Ovary (tissue), 9 donors: ENCODE measurements around the gene WDR19. TPM values are rescaled to one million over a fixed set of nuclear protein-coding genes. Genes with fewer than 3 reads are reported as not detected.
"Not testable (repeated sequence)": the region's sequence is repeated elsewhere in the genome, so short reads cannot be mapped to it uniquely, and the experiment has no call there.

Experiments
- DNase-seq, 5 donors: peaks; one replicate each; pipeline ENCODE4 v3.0.0-alpha.2; 2019 to 2020
- H3K27ac ChIP-seq, 2 donors: fragments of 200-600 bp; one replicate each; pipeline versions ENCODE4 v1.5.1 to v1.8.0; 2019 to 2022
- H3K27me3 ChIP-seq: fragments of 200-600 bp; one replicate; pipeline ENCODE4 v1.8.0; 2022
- H3K36me3 ChIP-seq: fragments of 200-600 bp; sonication (generic); one replicate; pipeline ENCODE4 v1.5.1; 2019
- H3K4me1 ChIP-seq: one replicate; pipeline ENCODE4 v1.8.1; 2013; ENCODE audit warnings: mild to moderate bottlenecking, moderate library complexity; ENCODE audit not compliant: insufficient read depth
- H3K4me3 ChIP-seq: fragments of 200-600 bp; sonication (generic); one replicate; pipeline ENCODE4 v1.5.1; 2017
- H3K9me3 ChIP-seq, 2 donors: fragments of 200-600 bp in 1 of 2; sonication (generic) in 1 of 2; one replicate each; pipeline versions ENCODE4 v1.5.1 to v1.8.1; 2013 to 2019; ENCODE audit warnings: mild to moderate bottlenecking in 1 of 2, moderate library complexity in 1 of 2
- EP300 ChIP-seq: sonication (generic); formaldehyde crosslinking; IDR thresholded peaks from one replicate; pipeline ENCODE4 v1.6.1; 2017; ENCODE audit warnings: antibody characterized with exemption
- POLR2A ChIP-seq: fragments of 450-650 bp; IDR thresholded peaks from one replicate; pipeline ENCODE4 v1.6.1; 2017; ENCODE audit warnings: antibody characterized with exemption, mild to moderate bottlenecking, moderate library complexity
- WGBS, 3 donors: extraction: QIAGEN DNeasy Blood & Tissue Kit in 1 of 3; methylation state at CpG; one replicate each; pipeline versions ENCODE4 v1.1.5 to v1.1.7; 2013 to 2017; 5-methylcytosine and 5-hydroxymethylcytosine counted together
- intact Hi-C, 4 donors: fragments of 100-400 bp; cut with DNase I; formaldehyde crosslinking; loops; one replicate each; pipeline versions ENCODE4 v1.11.0 to v1.15.1; 2022 to 2023
- polyA plus RNA-seq, 2 donors: library from polyadenylated mRNA; stranded (reverse); fragments of 200-250 nt in 1 of 2; fragments of 350-450 nt in 1 of 2; fragmentation: Illumina TruSeq in 1 of 2; extraction: RNeasy Lipid Tissue Mini Kit (QIAGEN cat#74804) in 1 of 2; gene quantifications; one replicate each; pipeline ENCODE4 v1.2.3, GENCODE V29; 2013 to 2014
- total RNA-seq, 7 donors: library from RNA; depleted of rRNA in 2 of 7; stranded (reverse); fragments of >200 nt in 2 of 7; fragmentation: NEBNext Ultra II Directional in 3 of 7; extraction: Animal tissue kit (Norgen Biotek cat#: 25700) in 3 of 7; gene quantifications; one replicate each; pipeline versions ENCODE4 v1.1.0 to v1.2.4, GENCODE V29; 2016 to 2023
- TF ChIP-seq, protein P1 (sequence below), 3 donors: fragments of 450-650 bp in 2 of 3; fragments of 200-600 bp in 1 of 3; IDR thresholded peaks; one replicate each; pipeline versions ENCODE4 v1.5.1 to v1.8.0; 2016 to 2022; ENCODE audit warnings: antibody characterized with exemption in 3 of 3, mild to moderate bottlenecking in 1 of 3
- donor health status: DM: no; HTN: no; CAD: no; lungs with moderate emphysema.
- donor health status: DM: no; HTN: no; CAD: no.
- donor health status: Bipolar disorder and iron deficiency.
- donor health status: DM: yes; HTN: yes; CAD: no.
- donor health status: DM: no; HTN: no; CAD: no.
- donor health status: DM: yes; HTN: yes; CAD: no.

Gene WDR19
- total and polyA plus RNA-seq, 9 donors, result 35.4 to 71.0 (median 59.0) TPM

- TF ChIP-seq, protein P1, sequence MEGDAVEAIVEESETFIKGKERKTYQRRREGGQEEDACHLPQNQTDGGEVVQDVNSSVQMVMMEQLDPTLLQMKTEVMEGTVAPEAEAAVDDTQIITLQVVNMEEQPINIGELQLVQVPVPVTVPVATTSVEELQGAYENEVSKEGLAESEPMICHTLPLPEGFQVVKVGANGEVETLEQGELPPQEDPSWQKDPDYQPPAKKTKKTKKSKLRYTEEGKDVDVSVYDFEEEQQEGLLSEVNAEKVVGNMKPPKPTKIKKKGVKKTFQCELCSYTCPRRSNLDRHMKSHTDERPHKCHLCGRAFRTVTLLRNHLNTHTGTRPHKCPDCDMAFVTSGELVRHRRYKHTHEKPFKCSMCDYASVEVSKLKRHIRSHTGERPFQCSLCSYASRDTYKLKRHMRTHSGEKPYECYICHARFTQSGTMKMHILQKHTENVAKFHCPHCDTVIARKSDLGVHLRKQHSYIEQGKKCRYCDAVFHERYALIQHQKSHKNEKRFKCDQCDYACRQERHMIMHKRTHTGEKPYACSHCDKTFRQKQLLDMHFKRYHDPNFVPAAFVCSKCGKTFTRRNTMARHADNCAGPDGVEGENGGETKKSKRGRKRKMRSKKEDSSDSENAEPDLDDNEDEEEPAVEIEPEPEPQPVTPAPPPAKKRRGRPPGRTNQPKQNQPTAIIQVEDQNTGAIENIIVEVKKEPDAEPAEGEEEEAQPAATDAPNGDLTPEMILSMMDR (IDR thresholded peaks at IDR 0.05), result no peak
- TF ChIP-seq POLR2A, result no peak
- no peak for TF ChIP-seq EP300
These were observed 12.9 kb upstream of the WDR19 start for GRCh38 chr4:39169426-39169825.

DNA sequence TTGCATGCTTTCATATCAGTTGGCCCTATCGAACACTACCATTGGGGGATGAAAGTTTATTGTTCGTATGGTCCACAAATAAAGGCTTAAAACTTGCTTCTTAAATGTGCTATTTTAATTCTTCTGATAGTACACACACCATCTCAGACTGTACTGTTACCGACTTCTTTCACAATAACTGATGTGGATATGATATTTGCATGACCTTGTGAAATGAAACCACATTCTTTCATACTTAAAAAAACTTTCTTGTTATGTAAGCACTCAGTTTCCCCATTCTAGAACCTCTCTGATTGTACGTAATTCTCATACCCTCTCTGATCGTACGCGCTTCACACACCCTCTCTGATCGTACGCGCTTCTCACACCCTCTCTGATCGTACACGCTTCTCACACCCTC, 12.0 kb upstream of the WDR19 start:
- H3K9me3 ChIP-seq, result no peaks in the 10 kb centered on the region
- 91 to 95% (median 91%) methylated on average over 12 of the region's 12 CpGs for WGBS, 3 donors
- no peak overlapping the region for H3K27ac ChIP-seq
- no peaks in the 10 kb centered on the region for H3K36me3 ChIP-seq
- TF ChIP-seq, protein P1 (IDR thresholded peaks at IDR 0.05), result no peak
- intact Hi-C loops, result no loop called here
- H3K4me1 ChIP-seq, result no peaks in the 10 kb centered on the region
- no peaks in the 10 kb centered on the region for H3K27me3 ChIP-seq
- DNase-seq, result no peak
- no peak overlapping the region for H3K4me3 ChIP-seq

More at GRCh38 chr4:39169426-39169825, 12.9 kb upstream of the WDR19 start:
- no peak overlapping the region for H3K4me3 ChIP-seq
- no peak overlapping the region for H3K27ac ChIP-seq
- H3K9me3 ChIP-seq, result no peaks in the 10 kb centered on the region
- H3K27me3 ChIP-seq, result no peaks in the 10 kb centered on the region
- intact Hi-C loops, result no loop called here
- WGBS, 3 donors, result 57 to 71% (median 61%) methylated on average over 3 of the region's 3 CpGs
- no peaks in the 10 kb centered on the region for H3K36me3 ChIP-seq
- H3K4me1 ChIP-seq, result no peaks in the 10 kb centered on the region
- no peak for DNase-seq

- H3K27ac ChIP-seq, result no peak overlapping the region
- no peaks in the 10 kb centered on the region for H3K36me3 ChIP-seq
- TF ChIP-seq, protein P1 (IDR thresholded peaks at IDR 0.05), result no peak
- TF ChIP-seq EP300 (no peak), POLR2A (no peak)
- peaks cover 2% of the 10 kb centered on the region for H3K4me1 ChIP-seq
- H3K4me3 ChIP-seq, result no peak overlapping the region
- intact Hi-C loops, result no loop called here
- H3K27me3 ChIP-seq, result no peaks in the 10 kb centered on the region
- no peak for DNase-seq
- H3K9me3 ChIP-seq, result no peaks in the 10 kb centered on the region
These were observed 3.6 kb upstream of the WDR19 start for GRCh38 chr4:39178706-39179105.

GRCh38 chr4:39179681-39180080, 2.6 kb upstream of the WDR19 start:
- H3K9me3 ChIP-seq, result no peaks in the 10 kb centered on the region
- no peak overlapping the region for H3K4me3 ChIP-seq
- TF ChIP-seq, protein P1 (IDR thresholded peaks at IDR 0.05), result no peak
- TF ChIP-seq POLR2A, result no peak
- no peak for TF ChIP-seq EP300
- H3K27ac ChIP-seq, result no peak overlapping the region
- no peak for DNase-seq
- WGBS, 3 donors, result 35 to 49% (median 40%) methylated on average over 3 of the region's 3 CpGs
- peaks cover 2% of the 10 kb centered on the region for H3K4me1 ChIP-seq
- H3K27me3 ChIP-seq, result no peaks in the 10 kb centered on the region
- intact Hi-C loops, result loop anchor here in 1 of 4 donors (5.0 to 10.0 kb wide), 2 partner anchors 135 to 188 kb away; partner anchors contain the start of gene RFC1
- no peaks in the 10 kb centered on the region for H3K36me3 ChIP-seq

DNA sequence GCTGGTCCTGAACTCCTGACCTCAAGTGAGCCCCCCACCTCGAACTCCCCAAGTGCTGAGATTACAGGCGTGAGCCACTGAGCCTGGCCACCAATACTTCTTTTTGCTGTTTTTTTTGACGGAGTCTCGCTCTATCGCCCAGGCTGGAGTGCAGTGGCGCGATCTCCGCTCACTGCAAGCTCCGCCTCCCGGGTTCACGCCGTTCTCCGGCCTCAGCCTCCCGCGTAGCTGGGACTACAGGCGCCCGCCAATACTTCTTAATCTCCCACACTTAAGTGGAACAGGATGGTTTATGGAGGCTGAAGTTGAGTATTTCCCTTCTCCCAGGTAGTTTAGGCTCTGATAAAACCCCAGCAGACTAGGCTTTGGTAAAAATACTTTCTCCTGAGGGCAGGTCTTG, 1.7 kb upstream of the WDR19 start:
- H3K4me1 ChIP-seq, H3K9me3 ChIP-seq, H3K27ac ChIP-seq, H3K27me3 ChIP-seq, H3K4me3 ChIP-seq, H3K36me3 ChIP-seq: not testable (repeated sequence)
- DNase-seq, result peak in 1 of 5 donors; percentile 18
- intact Hi-C loops, result loop anchor here in 1 of 4 donors (5.0 to 10.0 kb wide), 2 partner anchors 136 to 187 kb away; partner anchors contain the start of gene RFC1
- WGBS, 3 donors, result 94 to 98% (median 95%) methylated on average over 17 of the region's 17 CpGs
